WERI-Rb-1 (cell line): ENCODE data around the gene PDZD7.
A peak's percentile ranks its signal among the peaks of the same experiment; 100 is the strongest.

Source experiments
- DNase-seq: peaks from one replicate; pipeline ENCODE4 v3.0.0-alpha.2; 2020
- H3K27ac ChIP-seq: fragments of 250-450 bp; sonication (Bioruptor Pico); 2 replicates; pipeline ENCODE4 v1.5.1; 2020; ENCODE audit warnings: mild to moderate bottlenecking, moderate library complexity
- H3K27me3 ChIP-seq: fragments of 250-450 bp; sonication (Bioruptor Pico); 2 replicates; pipeline ENCODE4 v1.5.1; 2021; ENCODE audit warnings: mild to moderate bottlenecking, low read depth, moderate library complexity; ENCODE audit not compliant: insufficient read depth, severe bottlenecking
- H3K36me3 ChIP-seq: fragments of 250-450 bp; sonication (Bioruptor Pico); 2 replicates; pipeline ENCODE4 v1.5.1; 2020; ENCODE audit warnings: mild to moderate bottlenecking, moderate library complexity
- H3K4me3 ChIP-seq: 2 replicates; pipeline ENCODE4 v1.5.1; 2011; ENCODE audit warnings: low read depth, mild to moderate bottlenecking, control low read depth, low read length
- H3K9me3 ChIP-seq: fragments of 250-450 bp; sonication (Bioruptor Pico); 2 replicates; pipeline ENCODE4 v1.5.1; 2021; ENCODE audit warnings: mild to moderate bottlenecking, moderate library complexity; ENCODE audit not compliant: severe bottlenecking
- CTCF ChIP-seq: IDR thresholded peaks from 2 replicates; pipeline ENCODE4 v1.5.1; 2011; ENCODE audit warnings: low read depth, mild to moderate bottlenecking, control low read depth, inconsistent platforms, low read length

PDZD7 gene

DNA sequence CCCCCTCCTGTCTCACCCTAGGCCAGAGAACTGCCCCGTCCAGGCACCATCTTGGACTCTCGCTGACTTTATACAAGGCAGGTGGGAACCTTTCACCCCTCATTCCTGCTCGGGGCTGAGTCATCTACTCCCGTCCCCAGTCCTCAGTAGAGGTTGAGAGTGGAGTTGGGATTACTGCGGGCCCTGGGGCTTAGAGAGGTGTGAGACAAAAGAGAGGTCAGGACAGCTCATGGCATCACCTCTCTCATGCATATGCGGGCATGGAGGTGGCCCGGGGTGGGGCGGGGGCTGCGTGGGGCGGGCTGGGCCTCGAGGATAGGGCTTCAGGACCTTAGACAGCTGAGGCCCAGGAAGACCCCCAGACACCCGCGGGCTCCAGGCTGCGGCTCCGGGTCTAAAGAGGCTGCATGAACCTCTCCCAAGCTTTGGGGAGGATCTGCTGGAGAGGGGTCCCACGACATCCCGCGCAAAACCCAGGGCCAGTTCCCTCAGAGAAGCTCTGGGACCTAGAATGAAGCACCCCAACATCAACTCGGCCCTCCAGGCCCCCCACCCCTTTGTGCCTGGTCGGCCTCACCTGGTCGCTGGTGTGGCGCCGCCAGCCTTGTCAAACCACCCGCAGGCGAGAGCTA lies 317 bp downstream of the PDZD7 start:
- TF ChIP-seq CTCF, result no peak
- Histone ChIP-seq H3K36me3 (peaks cover 9% of the 10 kb centered on the region), H3K4me3 (peak overlapping the region; percentile 77), H3K9me3 (no peaks in the 10 kb centered on the region), H3K27ac (peak overlapping the region; percentile 38; the same call in 1 of the 2 replicates), H3K27me3 (no peaks in the 10 kb centered on the region)
- DNase-seq, result peak; percentile 41

- Histone ChIP-seq H3K4me3 (no peak overlapping the region), H3K27me3 (no peaks in the 10 kb centered on the region), H3K36me3 (peaks cover under 1% of the 10 kb centered on the region; the same call in 1 of the 2 replicates), H3K9me3 (no peaks in the 10 kb centered on the region), H3K27ac (no peak overlapping the region)
- peak; percentile 61 for TF ChIP-seq CTCF
- no peak for DNase-seq
These were observed 1.2 kb downstream of the PDZD7 start for GRCh38 chr10:101029520-101030295.

DNA sequence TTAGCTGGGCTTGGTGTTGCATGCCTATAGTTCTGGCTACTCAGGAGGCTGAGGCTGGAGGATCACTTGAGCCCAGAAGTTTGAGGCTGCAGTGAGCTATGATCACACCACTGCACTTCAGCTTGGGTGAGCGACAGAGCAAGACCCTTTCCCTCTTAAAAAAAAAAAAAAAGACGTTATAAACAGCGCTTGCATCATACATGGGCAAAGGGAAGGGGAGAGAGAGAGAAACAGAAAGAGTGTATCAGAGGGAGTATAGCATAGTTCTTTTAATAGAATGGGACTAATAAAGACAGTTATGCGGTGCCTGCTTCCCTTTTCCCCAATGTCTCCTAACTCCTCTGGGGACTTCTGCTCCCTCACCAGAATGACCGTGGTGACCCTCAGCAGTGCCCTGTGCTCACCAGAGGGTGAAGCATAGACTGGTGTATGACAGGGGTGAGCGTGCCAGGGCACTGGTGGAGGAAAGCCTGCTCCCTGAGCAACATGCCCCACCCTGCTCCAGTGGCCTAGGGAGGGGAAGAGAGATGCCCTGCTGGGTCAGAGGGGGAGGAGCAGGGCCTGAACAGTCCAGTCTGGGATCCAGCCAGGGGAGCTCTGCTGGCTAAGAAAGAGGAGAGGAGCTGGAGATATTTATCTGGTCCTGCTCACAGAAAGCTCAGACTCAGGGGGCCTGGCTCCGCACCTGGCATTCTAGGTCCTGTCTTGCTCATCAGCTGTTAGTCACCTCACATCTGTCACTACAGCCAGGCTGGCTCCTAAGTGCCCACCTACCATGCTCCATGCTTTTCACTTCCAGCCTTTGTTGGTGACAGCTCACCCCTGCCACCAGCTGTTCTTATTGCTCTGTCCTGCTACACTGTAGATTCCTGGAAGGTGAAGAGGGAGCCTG lies 2.2 kb downstream of the PDZD7 start:
- Histone ChIP-seq H3K27ac (no peak overlapping the region), H3K9me3 (no peaks in the 10 kb centered on the region), H3K36me3 (no peaks in the 10 kb centered on the region), H3K4me3 (no peak overlapping the region), H3K27me3 (no peaks in the 10 kb centered on the region)
- TF ChIP-seq CTCF, result no peak
- DNase-seq, result no peak

DNA sequence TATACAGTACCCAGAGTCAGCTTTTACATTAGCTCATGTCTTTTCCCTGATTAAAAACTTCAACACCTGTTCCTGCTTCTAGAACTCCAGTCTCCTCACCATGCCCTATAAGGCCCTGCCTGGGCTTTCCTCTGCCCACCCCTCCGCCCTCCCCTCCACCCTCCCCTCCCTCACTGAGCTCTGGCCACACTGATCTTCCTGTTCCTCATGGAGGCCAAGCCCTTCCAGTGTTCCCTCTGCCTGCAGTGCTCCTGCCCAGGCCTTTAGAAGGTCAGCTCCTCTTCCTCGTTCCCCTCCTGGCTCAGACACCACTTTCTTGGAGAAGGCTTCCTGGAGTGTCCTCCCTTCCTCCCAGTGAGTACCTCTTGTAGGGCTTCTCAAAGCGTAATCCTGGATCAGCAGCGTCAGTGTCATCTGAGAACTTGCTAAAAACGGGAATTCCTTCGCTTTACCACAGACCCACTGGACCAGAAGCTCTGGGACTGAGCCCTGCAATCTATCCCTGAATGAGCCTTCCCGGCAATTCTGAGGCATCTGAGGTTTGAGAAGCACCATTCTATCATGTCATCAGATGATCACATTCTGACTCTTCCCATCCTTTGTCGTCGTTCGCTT lies 3.7 kb downstream of the PDZD7 start:
- no peaks in the 10 kb centered on the region for H3K36me3 ChIP-seq
- no peaks in the 10 kb centered on the region for H3K9me3 ChIP-seq
- peak overlapping the region; percentile 62 for H3K27ac ChIP-seq
- H3K4me3 ChIP-seq, result no peak overlapping the region
- H3K27me3 ChIP-seq, result no peaks in the 10 kb centered on the region
- no peak for DNase-seq
- no peak for TF ChIP-seq CTCF

DNA sequence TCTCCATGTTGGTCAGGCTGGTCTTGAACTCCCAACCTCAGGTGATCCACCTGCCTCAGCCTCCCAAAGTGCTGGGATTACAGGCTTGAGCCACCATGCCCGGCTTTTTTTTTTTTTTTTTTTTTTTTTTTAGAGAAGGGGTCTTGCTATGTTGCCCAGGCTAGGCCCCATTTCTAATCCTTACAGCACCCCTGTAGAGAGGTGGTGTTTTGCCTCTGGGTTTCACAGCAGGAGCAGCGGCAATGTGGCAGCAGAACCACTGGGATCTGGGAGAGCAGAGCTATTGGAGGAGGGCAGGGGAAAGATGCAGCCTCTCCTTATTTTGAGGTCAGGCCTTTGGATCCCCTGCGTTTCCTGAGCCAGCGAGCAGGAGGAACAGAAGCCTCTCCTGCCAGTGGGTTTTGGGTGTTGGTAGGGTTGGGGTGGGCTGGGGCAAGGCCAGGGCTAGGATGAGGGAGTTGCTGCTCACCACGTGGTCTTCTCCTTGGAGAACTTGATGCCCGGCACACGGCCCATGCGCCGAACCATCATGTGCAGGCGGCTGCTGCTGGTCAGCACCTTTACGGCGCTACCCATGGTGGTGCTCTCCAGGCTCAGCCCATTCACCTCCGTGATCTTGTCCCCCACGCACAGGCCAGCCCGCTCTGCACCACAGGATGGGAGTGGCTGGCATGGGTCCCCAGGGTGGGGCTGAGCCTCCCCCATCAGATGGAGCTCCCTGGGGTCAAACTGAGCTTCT lies 7.8 kb downstream of the PDZD7 start:
- no peak overlapping the region for H3K4me3 ChIP-seq
- no peak for TF ChIP-seq CTCF
- H3K36me3 ChIP-seq, result no peaks in the 10 kb centered on the region
- H3K9me3 ChIP-seq, result no peaks in the 10 kb centered on the region
- no peaks in the 10 kb centered on the region for H3K27me3 ChIP-seq
- no peak for DNase-seq
- H3K27ac ChIP-seq, result no peak overlapping the region
